Measurements from ENCODE around the gene CACNA1A.

GRCh38 chr19:13267889-13268288 lies 238.4 kb downstream of the CACNA1A start:
- TF ChIP-seq POLR2A (IDR thresholded peaks at IDR 0.05) (no peak), CTCF (IDR thresholded peaks at IDR 0.05) (no peak)

Data from body of pancreas (tissue), 4 donors.